Mucosa of descending colon (tissue), 3 donors: Measurements from ENCODE around the gene MCHR1. TPM values are rescaled to one million over a fixed set of nuclear protein-coding genes. Genes with fewer than 3 reads are reported as not detected.

Experiments
- ATAC-seq: fragments of 200-7000 bp; cut with Tn5 transposase; one replicate; pipeline ENCODE4 v1.9.1; 2020; ENCODE audit warnings: mild to moderate bottlenecking, moderate library complexity
- DNase-seq, 3 donors: peaks; one replicate each; pipeline ENCODE4 v3.0.0-alpha.2; 2020
- H3K36me3 ChIP-seq: fragments of 200-600 bp; one replicate; pipeline ENCODE4 v1.8.0; 2021; ENCODE audit warnings: low read depth, mild to moderate bottlenecking
- H3K4me1 ChIP-seq: fragments of 200-600 bp; one replicate; pipeline ENCODE4 v1.8.0; 2021; ENCODE audit warnings: low read depth, mild to moderate bottlenecking
- H3K4me3 ChIP-seq: fragments of 200-600 bp; one replicate; pipeline ENCODE4 v1.8.0; 2021; ENCODE audit warnings: mild to moderate bottlenecking
- H3K9me3 ChIP-seq: fragments of 200-600 bp; one replicate; pipeline ENCODE4 v1.8.0; 2021; ENCODE audit warnings: mild to moderate bottlenecking
- intact Hi-C, 2 donors: fragments of 100-400 bp; cut with DNase I in 1 of 2; cut with micrococcal nuclease in 1 of 2; formaldehyde crosslinking; loops; one replicate each; pipeline versions ENCODE4 v1.11.0 to v1.11.1; 2022; cut with DNase I, micrococcal nuclease
- total RNA-seq, 3 donors: library from RNA; stranded (reverse); fragmentation: NEBNext Ultra II Directional in 2 of 3; extraction: Animal tissue kit (Norgen Biotek cat#: 25700) in 2 of 3; gene quantifications; one replicate each; pipeline versions ENCODE4 v1.2.1 to v1.2.4, GENCODE V29; 2021 to 2023
- TF ChIP-seq, protein P1 (sequence below): fragments of 200-600 bp; IDR thresholded peaks from one replicate; pipeline ENCODE4 v1.8.0; 2022; ENCODE audit warnings: antibody characterized with exemption, mild to moderate bottlenecking
- donor health status: DM: no; HTN: no; CAD: no; lungs with moderate emphysema.
- donor health status: DM: no; HTN: no; CAD: no.
- donor health status: DM: no; HTN: yes; CAD: no.

The MCHR1 gene
- total RNA-seq, 3 donors from 2014 or later = 0.41 TPM; not detected in 2

DNA sequence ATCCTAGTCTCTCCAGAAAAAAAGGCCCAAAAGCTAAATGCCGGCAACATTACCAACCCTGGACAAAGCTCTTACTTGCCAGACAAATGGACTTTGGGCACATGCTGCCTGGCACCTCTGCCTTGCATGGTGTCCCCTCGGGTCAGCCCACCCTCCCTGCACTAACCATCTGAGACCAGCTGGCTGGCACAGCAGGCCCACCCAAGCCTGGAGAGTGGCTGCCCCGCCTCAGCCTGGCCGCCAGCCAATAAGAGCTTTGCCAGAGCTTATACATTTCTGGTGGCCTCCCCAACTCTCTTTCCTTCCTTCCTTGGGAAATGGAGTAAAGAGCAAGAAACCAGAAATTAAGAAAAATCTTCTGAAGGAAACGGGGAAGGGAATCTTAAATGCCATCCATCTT is 24.5 kb downstream of the MCHR1 start:
- intact Hi-C loops = no loop called here
- DNase-seq (no peak), ATAC-seq (no peak)
- TF ChIP-seq, protein P1, sequence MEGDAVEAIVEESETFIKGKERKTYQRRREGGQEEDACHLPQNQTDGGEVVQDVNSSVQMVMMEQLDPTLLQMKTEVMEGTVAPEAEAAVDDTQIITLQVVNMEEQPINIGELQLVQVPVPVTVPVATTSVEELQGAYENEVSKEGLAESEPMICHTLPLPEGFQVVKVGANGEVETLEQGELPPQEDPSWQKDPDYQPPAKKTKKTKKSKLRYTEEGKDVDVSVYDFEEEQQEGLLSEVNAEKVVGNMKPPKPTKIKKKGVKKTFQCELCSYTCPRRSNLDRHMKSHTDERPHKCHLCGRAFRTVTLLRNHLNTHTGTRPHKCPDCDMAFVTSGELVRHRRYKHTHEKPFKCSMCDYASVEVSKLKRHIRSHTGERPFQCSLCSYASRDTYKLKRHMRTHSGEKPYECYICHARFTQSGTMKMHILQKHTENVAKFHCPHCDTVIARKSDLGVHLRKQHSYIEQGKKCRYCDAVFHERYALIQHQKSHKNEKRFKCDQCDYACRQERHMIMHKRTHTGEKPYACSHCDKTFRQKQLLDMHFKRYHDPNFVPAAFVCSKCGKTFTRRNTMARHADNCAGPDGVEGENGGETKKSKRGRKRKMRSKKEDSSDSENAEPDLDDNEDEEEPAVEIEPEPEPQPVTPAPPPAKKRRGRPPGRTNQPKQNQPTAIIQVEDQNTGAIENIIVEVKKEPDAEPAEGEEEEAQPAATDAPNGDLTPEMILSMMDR = no peak
- H3K4me1 ChIP-seq = no peaks in the 10 kb centered on the region
- H3K9me3 ChIP-seq = no peaks in the 10 kb centered on the region
- H3K4me3 ChIP-seq = no peak overlapping the region
- H3K36me3 ChIP-seq = no peaks in the 10 kb centered on the region

DNA sequence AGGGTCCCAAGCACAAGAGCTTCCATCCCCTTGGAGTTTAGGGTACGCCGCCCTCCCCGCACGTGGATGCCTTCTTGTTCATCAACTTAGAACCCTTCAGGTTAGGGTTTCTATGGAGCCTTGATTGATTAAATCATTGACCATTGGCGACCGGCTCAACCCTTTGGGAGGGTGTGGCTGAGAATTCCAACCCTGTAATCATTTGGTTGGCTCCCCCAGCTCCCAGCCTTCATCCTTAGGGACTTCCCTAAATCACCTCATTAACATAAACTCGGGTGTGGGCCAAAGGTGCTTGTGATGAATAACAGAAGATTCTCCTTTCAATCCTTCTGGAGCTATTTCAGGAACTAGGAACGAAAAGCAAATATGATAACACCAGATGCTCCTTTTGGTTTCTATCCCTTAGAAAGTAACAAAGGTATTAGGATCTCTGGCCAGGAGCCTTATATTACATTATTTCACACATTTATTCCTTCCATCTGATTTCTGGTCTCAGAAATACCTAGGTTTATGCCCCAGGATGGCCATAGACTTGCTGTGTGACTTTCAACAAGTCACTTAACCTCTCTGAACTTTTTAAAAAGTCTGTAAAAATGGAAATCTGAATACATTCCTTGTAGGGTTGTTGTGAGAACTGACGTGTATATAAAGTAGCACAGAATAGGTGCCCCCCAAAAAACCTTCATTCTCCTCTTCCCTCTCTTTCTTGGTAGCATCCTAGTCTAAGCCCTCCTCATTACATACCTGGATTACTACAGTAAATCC is 26.8 kb downstream of the MCHR1 start:
- H3K4me1 ChIP-seq = peaks cover under 1% of the 10 kb centered on the region
- no peak for DNase-seq
- intact Hi-C loops = no loop called here
- H3K9me3 ChIP-seq = no peaks in the 10 kb centered on the region
- H3K36me3 ChIP-seq = no peaks in the 10 kb centered on the region
- ATAC-seq = no peak
- H3K4me3 ChIP-seq = no peak overlapping the region
- TF ChIP-seq, protein P1 = no peak

DNA sequence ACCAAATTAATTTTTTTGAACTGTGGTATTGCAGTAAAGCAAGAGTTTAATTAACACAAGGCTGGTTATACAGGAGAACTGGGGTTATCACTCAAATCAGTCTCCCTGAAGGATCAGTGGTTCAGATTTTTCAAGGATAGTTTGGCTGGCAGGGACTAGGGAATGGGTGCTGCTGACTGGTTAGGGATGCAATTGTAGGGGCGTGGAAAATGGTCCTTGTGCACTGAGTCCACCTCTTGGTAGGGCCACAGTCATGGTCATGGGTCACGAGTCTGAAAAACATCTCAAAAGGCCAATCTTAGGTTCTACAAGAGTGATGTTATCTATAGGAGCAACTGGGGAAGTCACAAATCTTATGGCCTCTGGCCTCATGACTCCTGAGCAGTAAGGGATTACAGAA is 27.9 kb downstream of the MCHR1 start:
- no peaks in the 10 kb centered on the region for H3K36me3 ChIP-seq
- H3K9me3 ChIP-seq = no peaks in the 10 kb centered on the region
- ATAC-seq = no peak
- TF ChIP-seq, protein P1 = no peak
- H3K4me1 ChIP-seq = peaks cover 6% of the 10 kb centered on the region
- intact Hi-C loops = no loop called here
- H3K4me3 ChIP-seq = no peak overlapping the region
- DNase-seq = no peak

DNA sequence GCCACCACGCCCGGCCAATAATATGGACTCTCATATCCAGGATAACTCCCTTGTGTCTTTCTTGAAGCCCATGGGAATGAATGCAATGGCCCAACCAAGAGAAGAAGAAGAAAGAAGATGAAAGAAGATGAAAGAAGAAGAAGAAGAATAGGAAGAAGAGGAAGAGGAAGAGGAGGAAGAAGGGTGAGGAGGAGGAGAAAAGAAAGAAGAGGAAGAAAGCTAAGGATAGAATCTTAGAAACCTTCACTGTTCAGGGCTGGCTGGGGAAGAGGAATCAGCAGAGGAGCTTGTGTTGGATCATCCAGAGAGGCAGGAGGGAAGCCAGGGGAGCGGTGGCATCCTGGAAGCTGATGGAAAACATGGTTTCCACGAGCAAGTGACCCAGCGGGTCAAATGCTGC is 28.9 kb downstream of the MCHR1 start:
- TF ChIP-seq, protein P1 = no peak
- no peak for DNase-seq
- Histone ChIP-seq H3K36me3 (no peaks in the 10 kb centered on the region), H3K4me3 (no peak overlapping the region), H3K9me3 (no peaks in the 10 kb centered on the region), H3K4me1 (peaks cover 6% of the 10 kb centered on the region)
- intact Hi-C loops = no loop called here
- ATAC-seq = no peak

DNA sequence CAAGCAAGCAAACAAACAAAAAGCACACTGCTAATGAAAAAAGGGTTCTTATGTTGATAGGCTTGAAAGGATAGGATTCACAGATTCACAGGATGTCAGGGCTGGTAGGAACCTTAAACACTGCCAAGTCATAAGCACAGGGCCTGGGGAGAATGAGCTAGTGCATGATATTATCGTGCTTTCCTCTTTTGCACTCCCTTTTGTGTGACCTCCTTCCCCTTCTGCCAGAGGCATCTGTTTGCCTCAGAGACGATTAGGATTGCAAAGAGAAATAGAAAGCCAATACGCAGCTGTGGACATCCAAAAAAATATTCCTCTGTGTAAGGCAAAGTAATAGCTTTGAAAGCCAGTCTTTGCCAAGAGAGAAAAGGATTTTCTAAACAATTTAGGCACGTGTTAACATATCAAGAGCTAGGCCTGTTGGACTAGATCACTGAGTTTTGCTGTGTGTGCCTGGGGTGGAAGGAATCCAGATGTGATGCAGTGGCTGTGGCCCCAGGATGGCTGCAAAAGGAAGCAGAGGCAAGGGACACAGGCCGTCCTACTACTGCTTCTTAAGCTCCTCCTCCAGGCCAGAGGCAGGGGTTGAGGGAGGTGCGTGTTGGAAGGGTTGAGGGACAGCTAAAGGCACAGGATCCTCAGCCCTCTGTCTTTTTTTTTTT is 30.6 kb downstream of the MCHR1 start:
- intact Hi-C loops = no loop called here
- H3K9me3 ChIP-seq = no peaks in the 10 kb centered on the region
- ATAC-seq (no peak), DNase-seq (peak in 1 of 3 donors; percentile 25)
- peaks cover 6% of the 10 kb centered on the region for H3K4me1 ChIP-seq
- TF ChIP-seq, protein P1 = no peak
- no peaks in the 10 kb centered on the region for H3K36me3 ChIP-seq
- H3K4me3 ChIP-seq = no peak overlapping the region
